H1 (cell line): ENCODE measurements around the gene NDST4.

ENCODE experiments used
- HDAC6 ChIP-seq: IDR thresholded peaks from one replicate; pipeline ENCODE4 v1.7.1; 2012; ENCODE audit warnings: low read depth, mild to moderate bottlenecking, inconsistent platforms, low read length, moderate library complexity
- TAF1 ChIP-seq: IDR thresholded peaks from 2 replicates; pipeline ENCODE4 v1.6.1; 2011; ENCODE audit warnings: mild to moderate bottlenecking, low read depth, low read length
- TEAD4 ChIP-seq: IDR thresholded peaks from 2 replicates; pipeline ENCODE4 v1.6.1; 2012; ENCODE audit warnings: low read depth, low read length, inconsistent platforms, mixed read lengths
- ZNF274 ChIP-seq: IDR thresholded peaks from 2 replicates; pipeline ENCODE4 v1.7.0; 2012; ENCODE audit warnings: low read length, borderline replicate concordance; ENCODE audit errors: extremely low read depth
- TF ChIP-seq, protein P1 (sequence below), 3 experiments: IDR thresholded peaks; 1 replicate in 2 of 3; 2 replicates in 1 of 3; pipeline versions ENCODE4 v1.5.1 to v1.6.1; 2011; ENCODE audit warnings: low read length in 3 of 3, mild to moderate bottlenecking in 3 of 3, inconsistent platforms in 2 of 3, low read depth in 1 of 3, moderate library complexity in 1 of 3; ENCODE audit not compliant: insufficient read depth in 1 of 3; ENCODE audit errors: control extremely low read depth in 1 of 3
- TF ChIP-seq, protein P2 (sequence below): IDR thresholded peaks from 2 replicates; pipeline ENCODE4 v1.6.1; 2011; ENCODE audit warnings: low read length, improper control_type of control experiment

DNA sequence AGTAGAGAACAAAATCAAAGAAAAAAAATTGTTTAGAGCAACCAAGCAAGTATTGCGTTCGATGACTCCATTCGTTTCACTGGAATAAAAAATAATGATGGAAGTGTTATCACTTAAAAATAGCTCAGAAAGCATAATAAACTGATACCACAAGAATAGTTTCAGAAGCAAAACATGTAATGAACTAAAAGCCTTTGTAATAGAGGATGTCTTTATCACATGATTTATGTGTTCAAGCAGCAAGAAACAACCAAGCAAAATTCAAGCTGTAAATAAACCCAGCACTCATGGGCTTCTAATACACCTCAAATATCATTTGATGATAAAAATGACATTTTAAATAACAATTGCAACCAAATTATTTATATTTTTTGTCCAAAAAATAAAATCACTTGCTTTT, 192.2 kb downstream of the NDST4 start:
- TF ChIP-seq TEAD4 (no peak), ZNF274 (no peak), TAF1 (no peak), HDAC6 (no peak)
- TF ChIP-seq, protein P1, sequence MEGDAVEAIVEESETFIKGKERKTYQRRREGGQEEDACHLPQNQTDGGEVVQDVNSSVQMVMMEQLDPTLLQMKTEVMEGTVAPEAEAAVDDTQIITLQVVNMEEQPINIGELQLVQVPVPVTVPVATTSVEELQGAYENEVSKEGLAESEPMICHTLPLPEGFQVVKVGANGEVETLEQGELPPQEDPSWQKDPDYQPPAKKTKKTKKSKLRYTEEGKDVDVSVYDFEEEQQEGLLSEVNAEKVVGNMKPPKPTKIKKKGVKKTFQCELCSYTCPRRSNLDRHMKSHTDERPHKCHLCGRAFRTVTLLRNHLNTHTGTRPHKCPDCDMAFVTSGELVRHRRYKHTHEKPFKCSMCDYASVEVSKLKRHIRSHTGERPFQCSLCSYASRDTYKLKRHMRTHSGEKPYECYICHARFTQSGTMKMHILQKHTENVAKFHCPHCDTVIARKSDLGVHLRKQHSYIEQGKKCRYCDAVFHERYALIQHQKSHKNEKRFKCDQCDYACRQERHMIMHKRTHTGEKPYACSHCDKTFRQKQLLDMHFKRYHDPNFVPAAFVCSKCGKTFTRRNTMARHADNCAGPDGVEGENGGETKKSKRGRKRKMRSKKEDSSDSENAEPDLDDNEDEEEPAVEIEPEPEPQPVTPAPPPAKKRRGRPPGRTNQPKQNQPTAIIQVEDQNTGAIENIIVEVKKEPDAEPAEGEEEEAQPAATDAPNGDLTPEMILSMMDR (IDR thresholded peaks at IDR 0.05; ENCODE audit: control extremely low read depth in 1 of 3, insufficient read depth in 1 of 3, low read depth in 1 of 3, low read length in 3 of 3): no peak
- TF ChIP-seq, protein P2, sequence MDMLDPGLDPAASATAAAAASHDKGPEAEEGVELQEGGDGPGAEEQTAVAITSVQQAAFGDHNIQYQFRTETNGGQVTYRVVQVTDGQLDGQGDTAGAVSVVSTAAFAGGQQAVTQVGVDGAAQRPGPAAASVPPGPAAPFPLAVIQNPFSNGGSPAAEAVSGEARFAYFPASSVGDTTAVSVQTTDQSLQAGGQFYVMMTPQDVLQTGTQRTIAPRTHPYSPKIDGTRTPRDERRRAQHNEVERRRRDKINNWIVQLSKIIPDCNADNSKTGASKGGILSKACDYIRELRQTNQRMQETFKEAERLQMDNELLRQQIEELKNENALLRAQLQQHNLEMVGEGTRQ: no peak
